ELR (cell line): ENCODE measurements around the gene TRIM31.

Experiments
- DNase-seq: peaks from one replicate; pipeline ENCODE4 v3.0.0-alpha.2; 2015; ENCODE audit warnings: low read depth

TRIM31 gene, protein sequence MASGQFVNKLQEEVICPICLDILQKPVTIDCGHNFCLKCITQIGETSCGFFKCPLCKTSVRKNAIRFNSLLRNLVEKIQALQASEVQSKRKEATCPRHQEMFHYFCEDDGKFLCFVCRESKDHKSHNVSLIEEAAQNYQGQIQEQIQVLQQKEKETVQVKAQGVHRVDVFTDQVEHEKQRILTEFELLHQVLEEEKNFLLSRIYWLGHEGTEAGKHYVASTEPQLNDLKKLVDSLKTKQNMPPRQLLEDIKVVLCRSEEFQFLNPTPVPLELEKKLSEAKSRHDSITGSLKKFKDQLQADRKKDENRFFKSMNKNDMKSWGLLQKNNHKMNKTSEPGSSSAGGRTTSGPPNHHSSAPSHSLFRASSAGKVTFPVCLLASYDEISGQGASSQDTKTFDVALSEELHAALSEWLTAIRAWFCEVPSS

DNA sequence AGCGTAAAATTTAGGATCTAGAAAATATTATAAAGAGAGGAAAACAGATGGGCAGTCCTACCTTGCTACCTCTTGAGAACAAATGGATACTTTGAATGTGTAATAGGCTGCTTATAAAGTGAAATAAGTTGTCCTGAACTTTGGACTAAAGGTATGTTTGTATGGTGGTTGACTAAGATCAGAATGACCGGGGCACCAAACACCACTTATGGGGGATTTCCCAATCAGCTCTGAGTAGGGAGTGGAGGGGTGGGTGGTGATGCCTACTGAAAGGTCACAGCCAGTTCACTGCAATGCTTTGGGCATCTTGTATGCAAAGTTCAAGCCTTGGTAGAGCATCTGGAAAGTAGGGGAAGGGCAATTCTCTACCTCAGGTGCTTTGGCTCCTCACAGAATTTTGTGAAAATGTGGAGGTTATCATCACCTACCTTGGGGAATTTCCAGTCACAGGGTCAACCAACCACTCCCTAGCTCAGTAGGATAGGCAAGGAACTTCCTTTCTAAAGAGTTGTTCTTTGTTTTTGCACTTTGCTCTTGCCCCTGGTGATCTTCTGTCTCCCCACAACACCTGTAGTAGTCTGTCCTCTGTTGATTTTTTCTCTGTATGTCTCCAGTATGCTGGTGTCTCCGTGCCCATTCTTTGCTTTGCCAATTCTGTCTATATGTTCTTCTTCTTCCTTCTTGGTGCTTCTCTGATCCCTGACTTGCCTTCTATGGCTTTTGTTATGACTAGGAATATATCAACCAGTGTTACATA, at the start of gene TRIM31:
Gene TRIM31 (minus strand): TSS at position 88 of the 757 bp plus-strand sequence. CDS start 285 bp downstream, outside the sequence.
- no peak for DNase-seq

DNA sequence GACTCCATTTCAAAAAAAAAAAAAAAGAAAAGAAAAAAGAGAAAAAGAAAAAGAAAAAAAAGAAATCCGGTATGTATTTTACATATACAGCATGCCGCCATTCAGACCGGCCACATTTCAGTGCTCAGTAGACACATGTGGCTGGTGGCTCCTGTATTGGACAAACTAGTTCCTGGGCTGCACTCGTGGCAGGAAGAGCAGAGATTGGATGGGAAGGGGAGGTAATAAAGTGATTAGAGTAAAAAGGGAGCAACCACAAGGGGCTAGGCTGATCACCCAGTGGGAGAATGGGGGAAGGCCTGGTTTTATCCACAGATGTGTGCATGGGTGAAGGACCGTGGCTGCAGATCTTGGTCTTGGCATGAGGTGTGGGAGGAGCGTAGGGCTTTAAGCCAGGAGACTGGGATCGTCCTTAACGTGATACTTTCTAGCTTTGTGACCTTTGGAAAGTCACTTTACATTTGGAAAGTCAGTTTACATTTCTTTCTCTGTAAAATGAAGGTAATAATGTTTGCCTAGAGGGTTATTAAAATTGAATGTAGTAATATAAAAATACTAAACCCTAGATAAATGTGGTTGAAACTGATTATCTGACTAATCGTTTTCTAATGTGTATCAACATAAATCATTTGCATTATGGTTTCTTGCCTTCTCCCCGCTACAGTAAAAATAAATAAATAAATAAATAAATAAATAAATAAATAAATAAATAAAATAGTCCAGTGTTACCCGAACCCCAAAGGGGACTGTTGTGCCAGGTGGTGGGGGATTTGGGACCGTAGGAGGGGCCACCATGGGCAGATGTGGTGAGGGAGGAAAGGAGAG, 49.6 kb upstream of the TRIM31 start:
- no peak for DNase-seq

DNA sequence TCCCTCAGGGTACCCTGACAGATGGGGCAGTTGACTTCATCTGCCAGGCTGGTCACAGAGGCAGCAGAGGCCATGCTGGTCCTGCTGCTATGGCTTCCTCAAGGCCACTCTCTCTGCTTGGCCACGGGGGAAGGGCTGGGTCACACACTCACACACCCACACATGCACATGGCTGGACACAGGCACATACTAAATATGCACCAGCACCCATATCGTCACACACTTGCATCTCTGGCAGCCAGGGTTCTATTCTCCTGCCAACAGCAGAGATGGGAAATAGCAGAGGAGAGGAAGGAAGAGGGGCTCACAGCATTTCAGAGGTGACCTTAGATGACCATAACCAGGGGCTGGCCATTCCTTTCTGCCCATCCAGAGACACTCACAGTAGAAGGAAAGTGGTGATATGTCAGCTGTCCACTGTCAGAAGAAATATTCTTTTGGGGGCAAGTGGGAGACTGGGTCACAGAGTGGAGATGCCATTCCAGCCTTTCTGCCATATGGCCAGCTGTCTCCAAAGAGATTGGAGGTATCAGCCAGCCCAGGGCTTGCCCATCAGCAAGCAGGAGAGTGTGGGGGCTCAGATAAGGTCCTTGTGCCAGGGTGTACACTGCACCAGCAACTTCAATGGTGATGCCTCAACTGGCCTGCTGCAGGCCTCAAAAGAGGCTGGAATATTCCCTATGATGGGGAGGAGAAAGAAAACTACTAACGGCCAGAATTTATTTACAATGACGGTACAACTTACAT, 48.1 kb upstream of the TRIM31 start, which contains the start of gene TRIM10:
Gene TRIM10 (minus strand): TSS at position 427 of the 747 bp plus-strand sequence. CDS start 353 bp downstream, at position 74.
- DNase-seq = no peak

DNA sequence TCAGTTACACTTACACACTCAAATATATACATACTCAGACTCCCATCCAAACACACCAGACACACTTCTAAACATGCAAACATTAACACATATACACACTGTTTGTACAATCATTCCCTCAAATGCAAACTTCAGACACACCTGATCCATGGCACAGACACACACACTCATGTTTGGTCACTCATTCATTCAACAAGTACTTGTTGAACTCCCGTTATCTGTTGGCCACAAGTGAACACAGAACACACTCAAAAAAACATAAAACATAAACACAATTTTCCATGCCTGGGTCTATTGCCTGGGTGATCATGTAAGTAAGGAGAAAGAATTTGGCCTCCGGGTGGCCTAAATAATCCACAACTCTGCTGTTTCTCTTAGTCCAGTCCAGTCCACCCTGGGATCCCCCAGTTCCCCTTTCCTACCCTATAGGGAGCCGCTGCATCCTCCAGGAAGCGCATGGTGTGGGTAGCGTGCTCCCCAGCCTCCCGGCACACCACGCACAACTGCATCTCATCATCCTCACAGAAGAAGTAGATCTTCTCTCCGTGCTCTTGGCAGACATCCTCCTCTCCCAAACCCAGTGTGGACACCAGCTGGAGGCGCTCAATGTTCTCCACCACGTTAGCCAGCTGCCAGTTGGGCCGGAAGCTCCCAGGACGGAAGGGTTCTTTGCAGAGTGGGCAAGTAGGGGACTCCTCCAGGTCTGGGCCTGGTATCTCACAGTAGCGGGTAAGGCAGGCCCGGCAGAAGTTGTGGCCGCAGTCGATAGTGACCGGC, 47.3 kb upstream of the TRIM31 start:
- no peak for DNase-seq

DNA sequence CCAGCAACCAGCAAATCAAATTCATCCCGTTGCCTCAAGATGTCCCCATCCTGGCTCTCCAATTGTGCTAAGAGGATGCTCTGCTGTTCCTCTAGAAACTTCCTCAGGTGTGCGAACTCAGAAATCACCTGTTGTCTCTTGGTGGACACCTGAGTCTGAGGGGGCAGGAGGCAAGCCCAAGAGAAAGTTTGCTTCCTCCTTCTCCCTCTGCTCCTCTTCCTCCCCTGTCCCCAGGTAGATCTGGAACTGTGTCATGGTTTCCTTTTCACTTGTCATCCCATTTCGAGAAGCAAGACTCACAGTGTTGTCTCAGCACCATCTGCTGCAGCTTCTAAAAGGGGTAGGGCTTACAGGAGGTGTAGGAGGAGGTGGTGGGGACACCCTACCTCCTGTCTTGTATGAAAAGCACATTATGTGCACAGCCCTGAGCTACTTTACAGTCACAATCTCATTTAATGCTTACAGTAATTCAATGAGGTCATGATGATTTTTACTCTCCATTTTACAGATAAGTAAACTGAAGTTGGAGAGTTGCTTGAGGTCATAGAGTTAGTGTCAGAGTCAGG, 45.7 kb upstream of the TRIM31 start:
- no peak for DNase-seq

DNA sequence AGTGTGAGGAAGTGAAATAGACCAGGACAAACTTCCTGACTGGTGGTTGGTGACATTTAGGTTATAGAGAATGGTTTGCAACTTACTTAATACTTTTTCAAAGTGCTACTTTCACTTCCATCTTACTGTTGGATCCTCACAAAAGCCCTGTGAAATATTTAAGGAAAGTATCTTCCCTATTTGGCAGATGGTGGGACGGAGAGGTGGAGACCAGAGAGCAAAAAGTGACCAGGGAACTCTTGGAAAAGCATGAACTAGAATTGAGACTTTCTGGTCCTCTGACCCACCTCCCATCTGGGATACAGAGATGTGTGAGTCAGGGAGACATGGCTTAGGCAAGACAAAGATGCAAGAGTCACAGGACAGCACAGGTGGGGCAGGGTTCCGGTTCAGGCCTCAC, 45.1 kb upstream of the TRIM31 start:
- DNase-seq = no peak

DNA sequence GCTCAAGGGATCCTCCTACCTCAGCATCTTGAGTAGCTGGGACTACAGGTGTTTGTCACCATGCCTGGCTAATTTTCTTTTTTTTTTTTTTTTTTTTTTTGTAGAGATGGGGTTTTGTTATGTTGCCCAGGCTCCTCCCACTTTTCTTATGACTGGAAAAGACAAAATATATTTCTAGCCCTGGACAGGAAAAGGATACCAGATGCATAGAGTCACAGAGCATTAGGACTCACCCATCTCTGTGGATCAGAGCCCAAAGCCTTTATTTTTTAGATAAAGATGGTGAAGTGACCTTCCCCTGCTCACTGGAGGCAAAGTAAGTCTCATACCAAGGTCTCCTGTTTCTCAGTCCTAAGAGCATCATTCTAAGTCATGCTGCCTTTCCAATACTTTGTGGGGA, 44.7 kb upstream of the TRIM31 start:
- no peak for DNase-seq

DNA sequence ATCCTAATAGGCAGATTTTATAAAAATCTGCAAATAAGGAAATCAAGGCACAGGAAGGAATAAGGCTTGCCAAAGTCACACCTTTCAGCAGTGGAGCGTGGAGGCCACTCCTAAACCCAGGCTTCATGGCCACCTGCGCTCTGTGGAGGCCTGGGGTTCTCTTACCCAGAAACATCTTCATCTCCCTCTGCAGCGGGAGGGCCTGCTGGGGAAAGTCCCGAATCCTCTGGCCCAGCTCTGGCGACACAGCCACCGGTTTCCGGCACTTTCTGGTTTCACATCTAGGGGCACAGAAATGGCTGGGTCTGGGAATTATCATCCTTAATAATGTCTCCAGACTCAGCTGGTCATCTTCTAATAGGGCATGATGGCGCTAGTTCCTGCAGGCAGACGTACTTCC, 43.9 kb upstream of the TRIM31 start:
- DNase-seq = no peak

DNA sequence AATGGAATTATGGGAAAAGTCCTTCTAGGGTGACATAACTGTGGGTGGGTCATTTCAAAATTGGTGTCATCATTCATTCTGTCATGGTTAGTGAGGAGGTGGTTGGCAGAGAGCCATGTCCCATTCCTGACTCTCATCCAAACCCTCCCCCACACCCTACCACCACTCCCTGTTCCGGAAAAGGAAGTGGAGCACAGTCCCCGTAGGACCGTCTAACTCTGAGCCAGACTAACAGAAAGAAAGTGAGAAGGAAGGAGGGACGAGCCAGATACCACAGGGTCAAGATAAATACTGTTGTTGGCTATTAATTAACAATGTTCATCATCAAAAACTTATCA, 43.3 kb upstream of the TRIM31 start:
- peak; percentile 55 for DNase-seq

DNA sequence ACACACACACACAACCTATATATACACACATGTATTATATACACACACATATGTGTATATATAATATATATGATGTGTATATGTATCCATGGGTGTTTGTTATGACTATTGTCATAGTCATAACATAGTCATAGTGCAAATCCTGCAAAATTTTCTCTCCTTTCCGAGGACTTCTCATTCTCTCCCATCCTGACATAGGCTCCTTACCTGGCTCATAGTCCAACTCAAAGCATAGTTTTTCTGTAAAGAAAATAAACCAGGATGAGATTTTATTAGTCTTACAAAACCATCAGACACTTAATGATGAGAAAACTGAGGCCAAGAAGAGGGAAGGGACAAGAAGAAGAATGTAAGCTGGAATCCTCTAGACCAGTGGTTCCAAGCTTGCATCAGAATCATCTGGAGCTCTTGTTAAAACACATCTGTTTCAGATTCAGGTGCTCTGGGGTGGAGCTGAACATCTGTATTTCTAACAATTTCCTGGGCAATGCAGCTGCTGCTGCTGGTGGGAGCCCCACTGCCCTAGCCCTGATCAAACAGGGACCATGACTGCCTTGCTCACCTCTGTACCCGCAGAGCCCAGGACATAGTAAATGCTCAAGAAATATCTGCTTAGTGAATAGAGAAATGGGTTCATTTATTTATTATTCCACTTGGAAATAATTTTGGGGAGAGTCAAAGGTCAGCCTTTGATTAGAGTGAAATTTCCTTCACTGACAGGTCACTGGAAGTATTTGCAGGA, 42.8 kb upstream of the TRIM31 start:
- peak; percentile 45 for DNase-seq

DNA sequence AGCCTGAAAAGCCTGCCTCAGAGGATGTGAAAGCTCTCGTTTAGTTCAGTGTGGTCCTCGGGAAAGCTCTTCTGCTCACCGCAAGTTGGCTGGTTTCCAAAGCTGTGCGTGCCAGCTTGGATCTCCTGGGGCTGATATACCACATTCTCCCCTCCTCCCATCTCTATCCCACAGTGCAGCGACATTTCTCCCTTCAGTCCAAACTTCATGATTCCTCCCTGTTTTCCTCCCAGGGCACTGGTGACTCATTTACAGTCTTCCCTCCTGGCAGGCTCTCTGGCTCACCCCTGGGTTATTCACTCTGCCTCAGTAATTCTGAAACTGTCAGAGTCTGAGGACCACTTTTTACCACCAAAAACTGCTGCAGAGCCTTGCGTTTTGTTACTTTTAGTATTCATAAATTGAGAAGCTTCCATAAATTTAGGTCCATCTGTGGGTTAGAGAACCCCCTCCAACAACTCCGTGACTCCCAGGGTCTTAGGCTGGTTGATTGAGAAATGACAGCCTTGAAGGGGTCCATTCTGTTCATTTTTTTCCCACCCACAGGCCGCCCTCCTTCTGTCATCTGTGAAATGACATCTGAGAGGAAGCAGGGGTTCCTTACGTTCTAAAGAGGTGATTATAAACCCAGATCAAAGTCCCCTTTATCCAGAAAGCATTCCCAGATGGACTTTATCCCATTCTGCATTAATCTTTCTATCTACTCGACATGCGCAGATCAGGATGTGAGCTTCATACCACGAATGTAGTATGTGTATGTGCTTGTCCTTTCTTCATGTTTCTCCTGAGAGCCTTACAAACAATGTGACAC, 42.0 kb upstream of the TRIM31 start:
- DNase-seq = peak; percentile 86

DNA sequence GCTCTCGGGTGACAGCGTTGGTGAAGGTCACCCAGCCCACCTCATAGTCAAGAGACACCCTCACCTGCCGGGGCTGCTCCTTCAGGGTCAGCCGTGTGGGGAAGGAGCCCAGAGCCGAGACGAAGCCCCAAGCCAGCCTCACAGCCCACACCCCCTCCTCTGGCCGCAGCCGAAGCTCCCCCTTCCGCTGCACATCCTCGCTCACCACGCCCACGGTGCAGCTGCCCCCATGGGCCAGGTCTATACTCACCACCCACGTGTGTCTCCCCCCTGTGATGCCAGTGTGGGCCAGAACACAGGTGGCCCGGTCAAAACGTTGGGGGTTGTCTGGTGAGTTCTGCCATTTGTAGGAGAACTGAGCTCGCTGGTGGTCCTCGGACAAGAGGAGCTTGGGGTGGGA, 41.2 kb upstream of the TRIM31 start:
- no peak for DNase-seq

DNA sequence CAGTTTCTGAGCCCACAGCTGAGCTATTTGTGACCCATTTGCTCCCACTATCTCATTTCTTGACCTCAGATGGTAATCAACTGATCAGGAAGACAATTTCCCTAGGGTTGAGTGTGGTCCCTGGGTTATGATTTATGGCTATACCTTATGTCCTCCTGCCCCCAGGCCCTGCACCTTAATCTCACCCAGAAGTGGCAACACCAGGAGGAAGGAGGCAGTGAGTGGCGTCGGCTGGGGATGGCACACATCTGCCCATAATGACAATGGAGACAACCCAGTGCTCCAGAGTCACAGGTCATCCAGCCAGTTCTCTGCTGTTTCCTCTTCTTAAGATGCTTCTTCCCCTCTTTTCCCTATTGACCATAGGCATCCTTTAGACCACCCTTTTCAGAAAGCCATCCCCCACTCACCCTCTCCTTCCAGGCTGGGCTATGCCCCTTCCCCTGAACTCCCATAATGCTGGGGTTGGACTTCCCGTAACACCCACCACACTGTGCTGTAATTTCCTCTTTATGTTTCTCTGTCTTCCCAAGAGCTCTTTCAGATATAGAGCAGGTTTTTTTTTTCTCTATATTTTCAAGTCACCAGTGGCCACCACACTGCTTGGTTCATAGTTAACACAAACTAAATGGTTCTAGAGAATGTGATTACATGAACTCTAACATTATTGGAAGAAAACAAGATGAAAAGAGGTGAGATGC, 40.2 kb upstream of the TRIM31 start:
- no peak for DNase-seq

DNA sequence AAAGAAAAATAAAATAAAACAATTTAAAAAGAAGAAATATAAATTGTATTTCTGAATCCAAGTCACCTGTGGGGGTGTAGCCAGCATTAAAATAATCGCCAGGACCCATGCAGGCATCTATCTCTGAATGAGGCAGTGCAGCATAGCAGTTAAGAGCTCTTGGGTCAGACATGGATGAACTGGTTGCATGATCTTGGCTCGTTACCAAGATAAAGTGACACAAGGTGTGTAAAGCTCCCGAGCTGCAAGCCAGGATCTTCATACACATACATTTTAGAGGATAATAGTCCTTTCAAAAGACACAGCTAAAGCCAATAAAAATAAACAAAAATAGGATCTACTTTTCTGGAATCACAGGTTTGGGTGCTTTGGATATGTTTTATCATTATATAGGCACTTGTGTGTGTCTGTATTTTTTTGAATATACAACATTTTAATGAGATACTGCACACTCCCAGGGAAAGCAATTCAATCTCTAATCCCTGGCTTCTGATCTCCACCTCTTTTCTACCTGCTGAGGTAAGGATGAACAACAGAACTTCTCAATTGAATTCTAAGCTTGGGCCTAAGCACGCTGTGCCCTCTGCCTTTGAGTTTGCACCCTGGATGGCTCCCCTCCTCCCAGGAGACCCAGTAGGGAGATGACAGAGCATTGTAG, 39.3 kb upstream of the TRIM31 start:
- no peak for DNase-seq

DNA sequence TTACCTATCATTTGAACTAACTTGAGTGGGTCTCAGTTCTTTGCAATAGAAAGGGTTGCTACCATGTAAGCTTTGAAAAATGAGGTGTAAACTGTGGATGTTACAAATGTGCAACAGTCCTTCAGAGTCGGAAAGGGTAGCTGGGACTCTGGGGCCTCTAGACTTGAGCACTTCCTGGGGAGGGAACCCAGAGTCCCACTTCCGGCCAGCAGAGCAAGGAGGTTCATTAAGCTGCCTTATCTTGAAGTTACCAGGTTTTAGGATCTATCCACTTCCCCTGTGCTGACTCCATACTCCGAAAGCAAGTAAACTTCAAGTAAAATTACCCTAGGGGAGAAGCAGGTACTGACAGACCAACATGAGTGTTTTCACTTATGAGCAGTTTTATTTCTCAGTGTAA, 38.7 kb upstream of the TRIM31 start:
- DNase-seq = no peak

DNA sequence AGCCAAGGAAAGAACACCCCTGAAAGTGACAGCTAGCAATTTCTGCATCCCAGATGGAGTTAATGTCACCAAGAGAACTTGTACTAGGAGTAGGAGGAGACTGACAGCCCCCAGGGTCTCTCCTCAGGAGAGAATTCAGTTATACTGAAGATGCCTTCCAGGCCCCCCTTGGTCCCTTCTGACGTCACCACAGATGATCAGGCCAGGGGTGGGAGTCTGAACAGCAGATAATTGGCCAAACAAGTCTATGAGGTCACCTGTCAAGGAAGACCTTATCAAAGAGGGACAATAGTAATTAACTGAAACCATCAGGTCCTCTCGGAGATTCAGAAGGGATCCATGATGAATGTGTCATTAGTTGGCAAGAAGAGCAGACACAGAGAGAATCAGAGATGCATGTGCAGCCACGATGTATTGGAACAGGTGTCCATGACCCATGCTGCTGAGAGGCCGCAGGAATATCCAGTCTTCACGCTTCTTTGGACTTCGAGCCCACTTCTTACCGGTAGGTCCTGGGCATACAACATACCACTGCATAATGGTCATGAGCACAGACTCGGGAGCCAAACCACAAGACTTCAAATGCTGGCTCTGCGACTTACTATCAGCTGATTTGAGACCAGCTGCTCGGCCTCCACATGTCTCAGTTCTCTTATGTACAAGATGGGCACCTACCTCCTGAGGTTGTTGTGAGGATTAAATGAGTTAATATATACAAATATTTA, 37.9 kb upstream of the TRIM31 start:
- DNase-seq = no peak

DNA sequence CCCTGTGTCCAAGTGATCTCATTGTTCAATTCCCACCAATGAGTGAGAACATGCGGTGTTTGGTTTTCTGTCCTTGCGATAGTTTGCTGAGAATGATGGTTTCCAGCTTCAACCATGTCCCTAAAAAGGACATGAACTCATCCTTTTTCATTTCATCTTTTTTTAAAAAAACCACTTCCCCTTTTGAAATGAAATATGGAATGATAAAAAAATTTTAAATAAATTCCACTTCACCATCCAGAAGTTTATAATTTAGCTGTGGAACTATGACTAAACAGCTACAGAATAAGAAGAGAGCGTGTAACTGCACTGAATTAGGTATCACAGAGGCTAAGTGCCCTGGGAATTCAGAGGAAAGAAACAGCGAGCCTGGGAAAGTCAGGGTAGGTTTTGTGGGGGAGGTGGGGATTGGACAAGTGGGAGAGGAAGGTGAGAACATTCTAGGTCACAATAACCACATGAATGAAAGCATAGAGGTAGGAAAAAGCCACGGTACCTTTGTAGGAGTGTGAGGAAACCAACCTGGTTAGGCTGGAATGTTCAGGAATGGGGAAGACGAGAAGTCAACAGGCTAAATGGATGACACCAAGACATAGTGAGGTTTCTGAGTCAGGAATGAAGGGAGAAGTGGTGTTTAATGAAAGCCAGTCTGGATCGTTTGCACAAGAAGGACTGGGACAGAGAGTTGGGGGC, 37.1 kb upstream of the TRIM31 start:
- no peak for DNase-seq
